NCI-H146 treated with DMSO at 0.1 percent for 48 hours (cell line): Measurements from ENCODE around the gene PPIP5K1.

Source experiments
- DNase-seq: peaks from one replicate; lab custom pipeline; 2025; ENCODE audit not compliant: unreplicated experiment; lab: John Stamatoyannopoulos, UW

The PPIP5K1 gene

DNA sequence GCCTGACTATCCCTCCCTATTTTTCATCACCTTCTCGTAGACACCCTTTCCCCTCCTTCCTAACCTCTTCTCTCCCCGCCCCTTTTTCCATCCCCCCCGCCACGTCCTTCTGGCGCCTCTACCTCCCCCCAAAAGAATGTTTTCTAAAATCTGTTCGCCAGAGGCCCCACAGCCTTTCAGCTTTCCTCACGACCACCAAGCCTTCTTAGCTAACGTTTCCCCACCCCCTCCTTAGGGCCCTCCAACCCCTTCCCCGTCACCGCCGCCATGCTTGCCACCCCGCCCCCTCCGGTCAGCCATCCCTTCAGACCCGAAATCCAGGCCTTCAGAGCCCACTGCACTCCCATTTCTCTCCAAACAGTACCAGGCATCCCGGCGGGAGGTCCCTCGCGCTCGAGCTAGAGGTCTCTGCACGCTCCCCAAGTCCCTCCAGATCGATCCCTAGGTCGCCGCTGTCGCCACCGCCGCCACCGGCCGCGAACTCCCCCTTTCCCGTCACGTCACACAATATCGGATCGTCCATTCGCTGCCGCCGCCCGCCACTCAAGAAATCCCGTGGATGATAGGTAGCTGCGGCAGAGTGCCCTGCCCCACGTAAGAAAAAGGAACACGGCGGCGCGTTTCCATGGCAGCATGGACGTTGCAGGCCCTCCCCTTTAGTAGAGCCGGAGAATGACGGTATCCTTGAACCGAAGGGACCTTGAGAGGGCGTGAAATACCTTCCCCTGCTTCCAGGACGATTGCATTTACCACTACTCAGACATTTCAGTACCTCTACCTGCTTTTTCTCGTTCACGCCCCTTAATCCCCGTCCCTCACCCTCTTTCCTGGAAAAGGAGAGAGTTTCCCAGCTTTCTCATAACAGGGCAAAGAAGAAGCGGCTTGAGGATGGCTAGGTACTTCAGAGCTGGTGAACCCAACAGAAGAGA is 97.1 kb downstream of the PPIP5K1 start, which contains the start of gene TP53BP1:
TP53BP1 (minus strand) TSS at position 484 of the 929 bp plus-strand sequence; CDS start at position 371, 113 bp downstream.
- DNase-seq, result peak; percentile 82

DNA sequence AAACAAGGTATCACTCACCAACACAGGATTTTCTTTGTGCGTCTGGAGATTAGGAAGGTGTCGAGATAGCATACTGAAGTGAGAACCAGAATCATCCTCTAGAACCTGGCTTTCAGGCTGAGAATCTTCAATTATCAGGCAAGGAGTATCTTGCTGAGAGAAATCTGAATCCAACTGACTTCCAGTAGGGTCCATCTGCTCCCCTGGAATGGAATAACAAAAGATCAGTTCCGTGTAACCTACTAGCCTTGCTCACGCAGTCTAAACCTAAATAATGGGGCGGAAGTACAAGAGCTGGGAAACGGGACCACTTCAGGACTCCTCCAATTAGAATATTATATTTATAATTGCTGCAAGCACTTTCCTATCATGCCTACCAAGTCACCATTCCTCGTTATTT is 97.7 kb downstream of the PPIP5K1 start:
- no peak for DNase-seq

DNA sequence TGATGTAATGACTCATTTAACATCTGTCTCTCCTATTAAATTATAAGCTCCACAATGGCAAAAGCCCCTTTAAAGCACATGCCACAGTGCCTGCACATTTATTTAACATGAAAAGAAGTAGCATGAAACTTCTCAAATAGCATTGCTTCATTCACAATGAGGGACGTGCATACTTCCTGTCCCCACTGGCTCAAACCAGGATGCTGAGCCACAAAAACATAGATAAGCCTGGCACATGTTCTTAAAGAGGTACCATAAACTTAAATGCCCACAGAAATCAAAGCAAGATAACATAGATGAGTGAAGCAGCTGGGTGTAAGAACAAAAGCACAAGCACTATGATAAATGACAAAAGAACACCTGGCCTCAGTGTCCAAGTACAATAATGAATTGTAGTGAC is 100.8 kb downstream of the PPIP5K1 start:
- DNase-seq, result peak; percentile 35

DNA sequence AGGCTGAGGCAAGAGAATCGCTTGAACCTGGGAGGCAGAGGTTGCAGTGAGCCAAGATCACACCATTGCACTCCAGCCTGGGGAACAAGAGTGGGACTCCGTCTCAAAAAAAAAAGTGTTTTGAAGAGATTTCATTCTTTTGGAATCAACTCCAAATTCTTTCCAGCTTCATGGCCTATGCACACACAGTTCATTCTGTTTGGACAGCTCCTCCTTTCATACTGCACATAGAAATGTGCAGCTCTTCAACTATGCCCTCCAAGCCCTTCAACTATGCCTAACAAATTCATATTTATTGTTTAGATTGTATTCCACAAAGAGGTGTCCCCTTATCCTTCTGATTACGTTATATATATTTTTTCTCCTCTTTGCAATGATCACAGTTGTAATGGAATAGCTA is 101.2 kb downstream of the PPIP5K1 start:
- no peak for DNase-seq

DNA sequence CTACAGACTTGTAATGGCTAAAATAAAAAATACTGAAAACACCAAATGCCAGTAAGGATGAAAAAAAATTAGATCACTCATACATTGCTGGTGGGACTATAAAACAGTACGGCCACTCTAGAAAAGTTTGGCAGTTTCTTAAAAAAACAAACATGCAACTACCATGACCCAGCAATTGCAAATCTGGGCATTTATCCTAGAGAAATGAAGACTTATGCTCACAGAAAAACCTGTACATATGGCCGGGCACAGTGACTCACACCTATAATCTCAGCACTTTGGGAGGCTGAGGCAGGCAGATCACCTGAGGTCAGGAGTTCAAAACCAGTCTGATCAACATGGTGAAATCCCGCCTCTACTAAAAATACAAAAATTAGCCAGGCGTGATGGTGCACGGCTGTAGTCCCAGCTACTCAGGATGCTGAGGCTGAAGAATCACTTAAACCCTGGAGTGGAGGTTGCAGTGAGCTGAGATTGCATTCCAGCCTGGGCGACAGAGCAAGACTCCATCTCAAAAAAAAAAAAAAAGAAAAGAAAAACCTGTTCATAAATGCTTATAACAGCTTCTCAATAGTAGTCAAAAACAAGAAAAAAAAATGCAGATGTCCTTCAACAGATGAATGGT is 102.6 kb downstream of the PPIP5K1 start:
- DNase-seq, result no peak

DNA sequence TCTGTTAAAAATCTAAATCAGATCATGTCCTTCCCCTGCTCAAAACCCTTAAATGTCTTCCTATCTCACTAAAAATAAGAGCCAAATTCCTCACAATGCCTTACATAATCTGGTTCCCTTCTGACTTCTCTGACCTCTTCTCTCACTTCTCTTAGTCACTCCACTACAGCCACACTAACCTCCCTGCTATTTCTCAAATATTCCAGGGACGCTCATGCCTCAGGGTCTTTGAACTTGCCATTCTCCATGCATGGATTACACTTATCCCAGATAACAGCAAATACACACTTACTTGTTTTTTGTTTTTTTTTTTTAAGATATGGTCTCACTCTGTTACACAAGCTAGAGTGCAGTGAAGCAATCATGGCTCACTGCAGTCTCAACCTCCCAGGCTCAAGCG is 105.6 kb downstream of the PPIP5K1 start:
- no peak for DNase-seq
